Measurements from ENCODE around the gene DACT2. TPM values are rescaled to one million over a fixed set of nuclear protein-coding genes. Genes with fewer than 3 reads are reported as not detected.

DACT2 gene
- total RNA-seq, 1 experiment from 2014 or later: not detected

DNA sequence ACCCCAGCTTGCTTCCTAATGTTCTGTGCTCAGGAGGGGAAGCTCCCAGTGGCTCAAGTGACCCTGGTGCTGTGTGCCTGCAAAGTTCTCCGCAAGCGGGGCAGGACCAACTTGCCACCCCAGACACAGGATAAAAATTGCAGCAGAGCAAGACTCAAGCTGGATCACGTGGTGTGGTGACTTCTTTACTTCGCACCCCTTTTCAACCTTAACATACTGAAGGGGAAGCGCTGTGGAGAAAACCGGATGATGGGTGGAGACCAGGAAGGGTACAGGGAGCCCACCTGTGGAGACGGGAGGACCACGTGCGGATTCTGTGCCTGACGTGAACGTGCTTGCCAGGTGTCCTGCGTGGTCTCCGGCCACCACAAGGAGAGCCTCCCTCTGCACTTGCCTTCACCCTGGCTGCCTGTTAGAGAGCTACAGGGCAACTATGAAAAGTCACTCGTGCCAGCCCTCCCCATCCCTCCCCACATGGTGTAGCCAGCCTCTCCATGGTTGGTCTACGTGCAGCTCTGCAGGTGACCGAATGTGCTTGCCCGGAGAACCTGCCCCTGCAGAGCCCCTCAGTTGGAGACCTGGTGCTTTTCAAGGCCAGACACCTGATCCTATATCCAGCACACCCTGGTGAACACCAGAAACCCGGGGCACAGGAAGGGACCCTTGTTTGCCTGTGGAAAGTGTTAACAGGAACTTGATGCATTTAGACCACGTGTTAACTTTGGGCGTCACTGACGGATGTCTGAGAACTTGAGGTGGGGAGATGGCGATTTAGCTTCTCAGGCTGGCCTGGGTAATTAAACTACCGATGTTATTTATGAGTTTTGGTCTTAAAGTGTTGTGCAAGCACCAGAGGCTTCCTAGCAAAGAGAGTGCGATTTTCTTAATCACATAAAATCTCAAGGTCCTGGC is 23.9 kb upstream of the DACT2 start:
- H3K27ac ChIP-seq (ENCODE audit: low read depth, low read length): no peak overlapping the region
- no peak overlapping the region for H2AFZ ChIP-seq (ENCODE audit: low read depth, low read length, poor library complexity, severe bottlenecking)
- peak overlapping the region; percentile 17; the same call in 1 of the 2 replicates for H3K4me2 ChIP-seq (ENCODE audit: low read length)
- H3K79me2 ChIP-seq (ENCODE audit: insufficient read depth, low read length): no peaks in the 10 kb centered on the region
- DNase-seq (ENCODE audit: low read depth, low spot score) (no peak), ATAC-seq (no peak)
- no peaks in the 10 kb centered on the region for H3K36me3 ChIP-seq (ENCODE audit: control insufficient read depth in 1 of 2, insufficient read depth in 2 of 2, low read length in 2 of 2)
- H3K9me3 ChIP-seq (ENCODE audit: control insufficient read depth in 1 of 2, insufficient read depth in 1 of 2, low read depth in 1 of 2, low read length in 2 of 2): no peaks in the 10 kb centered on the region
- CTCF ChIA-PET: no interaction called here
- H3K27me3 ChIP-seq (ENCODE audit: insufficient read depth, low read length): no peaks in the 10 kb centered on the region
- H3K4me3 ChIP-seq (replicated peaks in 1 of 2; ENCODE audit: low read depth in 1 of 2, low read length in 2 of 2): no peak overlapping the region
- POLR2A ChIA-PET: no interaction called here
- BruUV-seq (replicated peaks): no TSS peak
- RAD21 ChIA-PET (ENCODE audit: low non-redundant PET in 1 of 2, low total read pairs in 2 of 2, uncharacterized antibody in 2 of 2, unreplicated experiment in 2 of 2): no interaction called here
- H3K4me1 ChIP-seq (ENCODE audit: control insufficient read depth in 1 of 2, insufficient read depth in 2 of 2, low read length in 2 of 2): peaks cover 6 to 7% of the 10 kb centered on the region in 2 experiments; a peak in 2 of 4 replicates
- TF ChIP-seq EGR1 (IDR thresholded peaks at IDR 0.05; ENCODE audit: low read depth) (no peak), ATF3 (IDR thresholded peaks at IDR 0.05) (no peak), ZFX (IDR thresholded peaks at IDR 0.05) (no peak), EZH2phosphoT487 (IDR thresholded peaks at IDR 0.05; ENCODE audit: borderline replicate concordance) (no peak), CEBPB (IDR thresholded peaks at IDR 0.05; ENCODE audit: low read depth) (no peak), CBX3 (IDR thresholded peaks at IDR 0.05; ENCODE audit: low read depth) (no peak), POLR2A (IDR thresholded peaks at IDR 0.05; ENCODE audit: borderline replicate concordance, extremely low read depth, insufficient read depth, insufficient read length) (no peak), SRF (IDR thresholded peaks at IDR 0.05; ENCODE audit: low read depth) (no peak), TCF7L2 (IDR thresholded peaks at IDR 0.05; ENCODE audit: borderline replicate concordance, extremely low read depth, insufficient read depth, insufficient read length) (no peak), EZH2 (IDR thresholded peaks at IDR 0.05) (no peak)
- TF ChIP-seq, protein P1, sequence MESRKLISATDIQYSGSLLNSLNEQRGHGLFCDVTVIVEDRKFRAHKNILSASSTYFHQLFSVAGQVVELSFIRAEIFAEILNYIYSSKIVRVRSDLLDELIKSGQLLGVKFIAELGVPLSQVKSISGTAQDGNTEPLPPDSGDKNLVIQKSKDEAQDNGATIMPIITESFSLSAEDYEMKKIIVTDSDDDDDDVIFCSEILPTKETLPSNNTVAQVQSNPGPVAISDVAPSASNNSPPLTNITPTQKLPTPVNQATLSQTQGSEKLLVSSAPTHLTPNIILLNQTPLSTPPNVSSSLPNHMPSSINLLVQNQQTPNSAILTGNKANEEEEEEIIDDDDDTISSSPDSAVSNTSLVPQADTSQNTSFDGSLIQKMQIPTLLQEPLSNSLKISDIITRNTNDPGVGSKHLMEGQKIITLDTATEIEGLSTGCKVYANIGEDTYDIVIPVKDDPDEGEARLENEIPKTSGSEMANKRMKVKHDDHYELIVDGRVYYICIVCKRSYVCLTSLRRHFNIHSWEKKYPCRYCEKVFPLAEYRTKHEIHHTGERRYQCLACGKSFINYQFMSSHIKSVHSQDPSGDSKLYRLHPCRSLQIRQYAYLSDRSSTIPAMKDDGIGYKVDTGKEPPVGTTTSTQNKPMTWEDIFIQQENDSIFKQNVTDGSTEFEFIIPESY (IDR thresholded peaks at IDR 0.05; ENCODE audit: extremely low read depth, insufficient replicate concordance, low read length): no peak
- TF ChIP-seq, protein P2, sequence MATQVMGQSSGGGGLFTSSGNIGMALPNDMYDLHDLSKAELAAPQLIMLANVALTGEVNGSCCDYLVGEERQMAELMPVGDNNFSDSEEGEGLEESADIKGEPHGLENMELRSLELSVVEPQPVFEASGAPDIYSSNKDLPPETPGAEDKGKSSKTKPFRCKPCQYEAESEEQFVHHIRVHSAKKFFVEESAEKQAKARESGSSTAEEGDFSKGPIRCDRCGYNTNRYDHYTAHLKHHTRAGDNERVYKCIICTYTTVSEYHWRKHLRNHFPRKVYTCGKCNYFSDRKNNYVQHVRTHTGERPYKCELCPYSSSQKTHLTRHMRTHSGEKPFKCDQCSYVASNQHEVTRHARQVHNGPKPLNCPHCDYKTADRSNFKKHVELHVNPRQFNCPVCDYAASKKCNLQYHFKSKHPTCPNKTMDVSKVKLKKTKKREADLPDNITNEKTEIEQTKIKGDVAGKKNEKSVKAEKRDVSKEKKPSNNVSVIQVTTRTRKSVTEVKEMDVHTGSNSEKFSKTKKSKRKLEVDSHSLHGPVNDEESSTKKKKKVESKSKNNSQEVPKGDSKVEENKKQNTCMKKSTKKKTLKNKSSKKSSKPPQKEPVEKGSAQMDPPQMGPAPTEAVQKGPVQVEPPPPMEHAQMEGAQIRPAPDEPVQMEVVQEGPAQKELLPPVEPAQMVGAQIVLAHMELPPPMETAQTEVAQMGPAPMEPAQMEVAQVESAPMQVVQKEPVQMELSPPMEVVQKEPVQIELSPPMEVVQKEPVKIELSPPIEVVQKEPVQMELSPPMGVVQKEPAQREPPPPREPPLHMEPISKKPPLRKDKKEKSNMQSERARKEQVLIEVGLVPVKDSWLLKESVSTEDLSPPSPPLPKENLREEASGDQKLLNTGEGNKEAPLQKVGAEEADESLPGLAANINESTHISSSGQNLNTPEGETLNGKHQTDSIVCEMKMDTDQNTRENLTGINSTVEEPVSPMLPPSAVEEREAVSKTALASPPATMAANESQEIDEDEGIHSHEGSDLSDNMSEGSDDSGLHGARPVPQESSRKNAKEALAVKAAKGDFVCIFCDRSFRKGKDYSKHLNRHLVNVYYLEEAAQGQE (IDR thresholded peaks at IDR 0.05; ENCODE audit: low read depth): no peak
- H3K9ac ChIP-seq (ENCODE audit: low read length): no peak overlapping the region
- H4K20me1 ChIP-seq (ENCODE audit: insufficient read depth): no peaks in the 10 kb centered on the region
- intact Hi-C loops (cut with micrococcal nuclease): no loop called here
- H3K9me2 ChIP-seq (ENCODE audit: insufficient read depth): no peaks in the 10 kb centered on the region

Data from HCT116 (cell line).